OCI-LY1 (cell line): ENCODE measurements around the gene TUSC7.

Source experiments
- CTCF ChIP-seq: fragments of 200-600 bp; sonication (generic), shearing (Covaris generic); IDR thresholded peaks from 2 replicates; pipeline ENCODE4 v1.5.1; 2017; ENCODE audit warnings: mild to moderate bottlenecking, antibody characterized with exemption, low read length, moderate library complexity, mixed read lengths
- EZH2 ChIP-seq: fragments of 200-600 bp; sonication (generic), shearing (Covaris generic); IDR thresholded peaks from 2 replicates; pipeline ENCODE4 v1.8.0; 2017; ENCODE audit warnings: borderline replicate concordance, mixed run types, mild to moderate bottlenecking, antibody characterized with exemption, low read length, moderate library complexity, mixed read lengths

GRCh38 chr3:116757315-116757714, 47.7 kb downstream of the TUSC7 start:
- TF ChIP-seq EZH2 = no peak
- TF ChIP-seq CTCF = no peak
